IMR-90 (cell line): ENCODE results near the gene TRMO. TPM values are rescaled to one million over a fixed set of nuclear protein-coding genes. Genes with fewer than 3 reads are reported as not detected.

Experiments used
- ATAC-seq: fragments of 200-7000 bp; cut with Tn5 transposase; 2 replicates; pipeline ENCODE4 v1.9.1; 2020; ENCODE audit warnings: low read depth, mild to moderate bottlenecking, moderate library complexity
- BruUV-seq: library from RNA; stranded (reverse); fragments of 400-500 nt; replicated peaks from 2 replicates; lab custom pipeline; 2021; lab: Mats Ljungman, UMichigan
- CTCF ChIA-PET: fragments of 300-600 bp; formaldehyde crosslinking; extraction: SDS; loops from one replicate; lab custom pipeline; 2021; ENCODE audit warnings: antibody characterized with exemption; lab: Yijun Ruan, JAX
- POLR2A ChIA-PET: fragments of 300-600 bp; sonication (Branson Sonifier 250); formaldehyde crosslinking; loops from one replicate; lab custom pipeline; 2022; ENCODE audit warnings: antibody characterized with exemption; ENCODE audit not compliant: unreplicated experiment; lab: Charles Lee
- DNase-seq: peaks from one replicate; pipeline ENCODE4 v3.0.0; 2013
- H2AFZ ChIP-seq: replicated peaks from 2 replicates; pipeline ENCODE3; 2013; ENCODE audit warnings: low read length, mild to moderate bottlenecking; ENCODE audit not compliant: poor library complexity
- H2AK5ac ChIP-seq: 2 replicates; pipeline ENCODE4 v1.6.1; 2013; ENCODE audit warnings: low read depth, low read length, inconsistent platforms
- H2AK9ac ChIP-seq: replicated peaks from 2 replicates; pipeline ENCODE3; 2013; ENCODE audit warnings: mild to moderate bottlenecking, low read depth, low read length, moderate library complexity; ENCODE audit not compliant: poor library complexity
- H2BK120ac ChIP-seq: 2 replicates; pipeline ENCODE4 v1.6.1; 2013; ENCODE audit warnings: low read depth, low read length, inconsistent platforms
- H2BK15ac ChIP-seq: 3 replicates; pipeline ENCODE4 v1.6.1; 2013; ENCODE audit warnings: low read depth, low read length, inconsistent platforms
- H2BK20ac ChIP-seq: 2 replicates; pipeline ENCODE4 v1.6.1; 2013; ENCODE audit warnings: low read depth, mild to moderate bottlenecking, inconsistent platforms, low read length, moderate library complexity
- H2BK5ac ChIP-seq: 2 replicates; pipeline ENCODE4 v1.6.1; 2013; ENCODE audit warnings: mild to moderate bottlenecking, low read depth, low read length, inconsistent platforms; ENCODE audit not compliant: poor library complexity, severe bottlenecking
- H3K14ac ChIP-seq: replicated peaks from 2 replicates; pipeline ENCODE4 v1.6.1; 2013; ENCODE audit warnings: low read depth, low read length, inconsistent platforms
- H3K18ac ChIP-seq: 2 replicates; pipeline ENCODE4 v1.6.1; 2013; ENCODE audit warnings: low read depth, low read length, control low read depth
- H3K23ac ChIP-seq: 2 replicates; pipeline ENCODE4 v1.6.1; 2013; ENCODE audit warnings: low read depth, low read length, inconsistent platforms
- H3K27ac ChIP-seq: 2 replicates; pipeline ENCODE4 v1.5.1; 2013; ENCODE audit warnings: mild to moderate bottlenecking, control low read depth, low read length; ENCODE audit not compliant: insufficient read depth
- H3K27me3 ChIP-seq: 2 replicates; pipeline ENCODE4 v1.6.1; 2013; ENCODE audit warnings: low read length; ENCODE audit not compliant: control insufficient read depth, insufficient read depth
- H3K36me3 ChIP-seq: 2 replicates; pipeline ENCODE4 v1.6.1; 2013; ENCODE audit warnings: low read length, mixed read lengths; ENCODE audit not compliant: control insufficient read depth, insufficient read depth
- H3K4ac ChIP-seq: 2 replicates; pipeline ENCODE4 v1.6.1; 2013; ENCODE audit warnings: low read depth, low read length, inconsistent platforms
- H3K4me1 ChIP-seq: 2 replicates; pipeline ENCODE4 v1.6.1; 2013; ENCODE audit warnings: low read length, mixed read lengths; ENCODE audit not compliant: control insufficient read depth, insufficient read depth
- H3K4me2 ChIP-seq: 2 replicates; pipeline ENCODE4 v1.6.1; 2013; ENCODE audit warnings: low read depth, mild to moderate bottlenecking, control low read depth, low read length, moderate library complexity
- H3K4me3 ChIP-seq: 2 replicates; pipeline ENCODE4 v1.5.1; 2013; ENCODE audit warnings: low read depth, mild to moderate bottlenecking, control low read depth, low read length, moderate library complexity; ENCODE audit not compliant: insufficient read depth
- H3K56ac ChIP-seq: 2 replicates; pipeline ENCODE4 v1.6.1; 2013; ENCODE audit warnings: low read length, inconsistent platforms; ENCODE audit not compliant: insufficient read depth; ENCODE audit errors: extremely low read depth
- H3K79me1 ChIP-seq, 2 experiments: 2 replicates each; pipeline ENCODE4 v1.6.1; 2013; ENCODE audit warnings: low read length in 2 of 2, inconsistent platforms in 1 of 2, low read depth in 1 of 2
- H3K9ac ChIP-seq: 2 replicates; pipeline ENCODE4 v1.6.1; 2013; ENCODE audit warnings: low read depth, low read length, control low read depth
- H3K9me1 ChIP-seq: 2 replicates; pipeline ENCODE4 v1.6.1; 2013; ENCODE audit warnings: low read length, inconsistent platforms; ENCODE audit not compliant: insufficient read depth
- H3K9me3 ChIP-seq: 2 replicates; pipeline ENCODE4 v1.6.1; 2013; ENCODE audit warnings: low read length; ENCODE audit not compliant: control insufficient read depth, insufficient read depth
- H4K20me1 ChIP-seq: 2 replicates; pipeline ENCODE4 v1.6.1; 2013; ENCODE audit warnings: low read length, inconsistent platforms; ENCODE audit not compliant: insufficient read depth
- H4K5ac ChIP-seq: 2 replicates; pipeline ENCODE4 v1.6.1; 2013; ENCODE audit warnings: mild to moderate bottlenecking, low read depth, low read length, control low read depth
- H4K8ac ChIP-seq, 2 experiments: 2 replicates each; pipeline ENCODE4 v1.6.1; 2013; ENCODE audit warnings: low read depth in 2 of 2, low read length in 2 of 2, control low read depth in 1 of 2, inconsistent platforms in 1 of 2
- H4K91ac ChIP-seq: 2 replicates; pipeline ENCODE4 v1.6.1; 2013; ENCODE audit warnings: low read depth, low read length, inconsistent platforms; ENCODE audit not compliant: insufficient read depth
- BHLHE40 ChIP-seq: fragments of 150-350 bp; IDR thresholded peaks from 2 replicates; pipeline ENCODE4 v1.6.1; 2016; ENCODE audit warnings: mild to moderate bottlenecking, low read depth, low read length
- CEBPB ChIP-seq: IDR thresholded peaks from 2 replicates; pipeline ENCODE4 v1.6.1; 2012; ENCODE audit warnings: low read depth, low read length, improper control_type of control experiment
- CHD1 ChIP-seq: IDR thresholded peaks from 2 replicates; pipeline ENCODE4 v1.6.1; 2012; ENCODE audit warnings: low read depth, low read length, improper control_type of control experiment
- FOS ChIP-seq: fragments of 150-350 bp; IDR thresholded peaks from 2 replicates; pipeline ENCODE4 v1.6.1; 2016; ENCODE audit warnings: low read depth, low read length
- MAFK ChIP-seq: IDR thresholded peaks from 2 replicates; pipeline ENCODE4 v1.6.1; 2012; ENCODE audit warnings: low read depth, low read length, improper control_type of control experiment
- MAZ ChIP-seq: IDR thresholded peaks from 2 replicates; pipeline ENCODE4 v1.6.1; 2012; ENCODE audit warnings: low read depth, mild to moderate bottlenecking, low read length, improper control_type of control experiment, moderate library complexity, borderline replicate concordance
- MXI1 ChIP-seq: IDR thresholded peaks from 2 replicates; pipeline ENCODE4 v1.6.1; 2012; ENCODE audit warnings: low read depth, mild to moderate bottlenecking, low read length, moderate library complexity, borderline replicate concordance
- NFE2L2 ChIP-seq: fragments of 150-350 bp; IDR thresholded peaks from 2 replicates; pipeline ENCODE4 v1.6.1; 2016; ENCODE audit warnings: low read depth, mild to moderate bottlenecking, low read length
- POLR2A ChIP-seq: IDR thresholded peaks from 2 replicates; pipeline ENCODE4 v1.6.1; 2012; ENCODE audit warnings: mild to moderate bottlenecking, low read depth, low read length
- RAD21 ChIP-seq: IDR thresholded peaks from 2 replicates; pipeline ENCODE4 v1.6.1; 2012; ENCODE audit warnings: low read length, improper control_type of control experiment
- RCOR1 ChIP-seq: IDR thresholded peaks from 2 replicates; pipeline ENCODE4 v1.6.1; 2012; ENCODE audit warnings: mild to moderate bottlenecking, low read length, improper control_type of control experiment; ENCODE audit not compliant: insufficient replicate concordance
- RFX5 ChIP-seq: IDR thresholded peaks from 2 replicates; pipeline ENCODE4 v1.8.0; 2012; ENCODE audit warnings: low read depth, mild to moderate bottlenecking, low read length, moderate library complexity
- SMC3 ChIP-seq: fragments of 150-350 bp; IDR thresholded peaks from 2 replicates; pipeline ENCODE4 v1.6.1; 2016; ENCODE audit warnings: low read depth, mild to moderate bottlenecking, antibody characterized with exemption, low read length, moderate library complexity
- USF2 ChIP-seq: fragments of 150-350 bp; IDR thresholded peaks from 2 replicates; pipeline ENCODE4 v1.6.1; 2017; ENCODE audit warnings: mild to moderate bottlenecking, antibody characterized with exemption, low read length, low read depth
- WGBS, 2 experiments: methylation state at CpG; one replicate each; pipeline versions ENCODE4 v1.1.5 to v1.1.7; 2013; ENCODE audit warnings: missing lambda C conversion rate in 2 of 2; ENCODE audit not compliant: insufficient read length in 1 of 2; ENCODE audit errors: extremely low coverage in 2 of 2; 5-methylcytosine and 5-hydroxymethylcytosine counted together
- dilution Hi-C: fragments of 300-500 bp; cut with HindIII; formaldehyde crosslinking; loops from one replicate; pipeline ENCODE4 v1.14.3; 2018; ENCODE audit warnings: low sequenced_read_pairs; ENCODE audit not compliant: unreplicated experiment
- in situ Hi-C: fragments of 300-500 bp; cut with MboI; formaldehyde crosslinking; loops from 3 replicates; pipeline ENCODE4 v1.14.3; 2019; ENCODE audit warnings: low sequenced_read_pairs, inconsistent platforms, mixed read lengths
- intact Hi-C: fragments of 100-400 bp; cut with micrococcal nuclease; formaldehyde crosslinking; loops from 2 replicates; pipeline ENCODE4 v1.10.0; 2022
- polyA plus RNA-seq, 3 experiments: library from polyadenylated mRNA; depleted of rRNA; stranded (reverse); fragments of >200 nt; gene quantifications; 2 replicates each; pipeline ENCODE4 v1.2.3, GENCODE V29; 2012; ENCODE audit warnings: low replicate concordance in 1 of 3
- total RNA-seq: library from RNA; depleted of rRNA; stranded (reverse); fragments of >200 nt; gene quantifications from 2 replicates; pipeline ENCODE4 v1.2.3, GENCODE V29; 2012
- TF ChIP-seq, protein P1 (sequence below): fragments of 150-350 bp; IDR thresholded peaks from 2 replicates; pipeline ENCODE4 v1.6.1; 2016; ENCODE audit warnings: low read depth, mild to moderate bottlenecking, low read length, moderate library complexity, borderline replicate concordance
- TF ChIP-seq, protein P2 (sequence below): conservative IDR thresholded peaks from 2 replicates; pipeline ENCODE4 v1.5.1; 2012; ENCODE audit warnings: mild to moderate bottlenecking, low read depth, low read length, improper control_type of control experiment

Gene TRMO
- total and polyA plus RNA-seq, 2 of the 4 experiments (the other 2 are of a cell fraction), result 10.2 to 19.9 TPM

DNA sequence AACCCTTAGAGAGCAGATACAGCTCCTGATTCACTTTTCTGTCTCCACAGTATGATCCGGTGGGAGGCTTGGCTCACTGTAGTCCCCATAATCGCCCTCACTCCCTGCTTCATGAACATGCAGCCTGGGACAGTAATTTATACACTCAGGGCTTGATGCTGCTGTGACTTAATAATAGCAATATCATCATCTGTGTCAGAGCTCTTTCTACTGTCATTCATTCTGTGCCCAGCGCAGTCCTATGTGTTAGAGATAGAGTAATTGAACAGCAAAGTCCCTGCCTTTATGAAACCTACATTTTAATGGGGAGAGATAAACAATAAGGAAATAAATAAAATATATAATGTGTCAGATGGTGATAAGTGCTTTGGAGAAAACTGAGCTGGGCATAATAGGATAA, 18.4 kb upstream of the TRMO start:
- Histone ChIP-seq H4K8ac (no peak overlapping the region), H2BK20ac (no peak overlapping the region), H2BK5ac (no peak overlapping the region), H3K4ac (no peak overlapping the region), H2AK5ac (no peak overlapping the region), H3K18ac (no peak overlapping the region), H3K79me1 (no peaks in the 10 kb centered on the region), H3K9me3 (no peaks in the 10 kb centered on the region; the same call in 1 of the 2 replicates), H3K36me3 (no peaks in the 10 kb centered on the region), H3K9ac (no peak overlapping the region), H3K27ac (no peak overlapping the region), H3K23ac (no peak overlapping the region), H4K91ac (no peak overlapping the region), H4K20me1 (no peaks in the 10 kb centered on the region), H3K27me3 (peaks cover 58% of the 10 kb centered on the region), H3K9me1 (no peaks in the 10 kb centered on the region), H4K5ac (no peak overlapping the region), H2AFZ (no peak overlapping the region), H3K4me3 (no peak overlapping the region), H3K56ac (no peak overlapping the region), H2BK15ac (no peak overlapping the region), H3K4me2 (no peak overlapping the region), H3K4me1 (no peaks in the 10 kb centered on the region), H2AK9ac (no peak overlapping the region), H2BK120ac (no peak overlapping the region), H3K14ac (no peak overlapping the region)
- no peak for TF ChIP-seq BHLHE40
- no peak for TF ChIP-seq RFX5
- TF ChIP-seq CHD1, result no peak
- no peak for TF ChIP-seq CEBPB
- TF ChIP-seq SMC3, result no peak
- TF ChIP-seq, protein P1, sequence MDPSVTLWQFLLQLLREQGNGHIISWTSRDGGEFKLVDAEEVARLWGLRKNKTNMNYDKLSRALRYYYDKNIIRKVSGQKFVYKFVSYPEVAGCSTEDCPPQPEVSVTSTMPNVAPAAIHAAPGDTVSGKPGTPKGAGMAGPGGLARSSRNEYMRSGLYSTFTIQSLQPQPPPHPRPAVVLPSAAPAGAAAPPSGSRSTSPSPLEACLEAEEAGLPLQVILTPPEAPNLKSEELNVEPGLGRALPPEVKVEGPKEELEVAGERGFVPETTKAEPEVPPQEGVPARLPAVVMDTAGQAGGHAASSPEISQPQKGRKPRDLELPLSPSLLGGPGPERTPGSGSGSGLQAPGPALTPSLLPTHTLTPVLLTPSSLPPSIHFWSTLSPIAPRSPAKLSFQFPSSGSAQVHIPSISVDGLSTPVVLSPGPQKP, result no peak
- no peak for TF ChIP-seq MAZ
- TF ChIP-seq FOS, result no peak
- TF ChIP-seq POLR2A, result no peak
- no peak for TF ChIP-seq NFE2L2
- no peak for TF ChIP-seq MAFK
- no peak for TF ChIP-seq USF2
- no peak for TF ChIP-seq MXI1
- TF ChIP-seq RAD21, result no peak
- TF ChIP-seq, protein P2, sequence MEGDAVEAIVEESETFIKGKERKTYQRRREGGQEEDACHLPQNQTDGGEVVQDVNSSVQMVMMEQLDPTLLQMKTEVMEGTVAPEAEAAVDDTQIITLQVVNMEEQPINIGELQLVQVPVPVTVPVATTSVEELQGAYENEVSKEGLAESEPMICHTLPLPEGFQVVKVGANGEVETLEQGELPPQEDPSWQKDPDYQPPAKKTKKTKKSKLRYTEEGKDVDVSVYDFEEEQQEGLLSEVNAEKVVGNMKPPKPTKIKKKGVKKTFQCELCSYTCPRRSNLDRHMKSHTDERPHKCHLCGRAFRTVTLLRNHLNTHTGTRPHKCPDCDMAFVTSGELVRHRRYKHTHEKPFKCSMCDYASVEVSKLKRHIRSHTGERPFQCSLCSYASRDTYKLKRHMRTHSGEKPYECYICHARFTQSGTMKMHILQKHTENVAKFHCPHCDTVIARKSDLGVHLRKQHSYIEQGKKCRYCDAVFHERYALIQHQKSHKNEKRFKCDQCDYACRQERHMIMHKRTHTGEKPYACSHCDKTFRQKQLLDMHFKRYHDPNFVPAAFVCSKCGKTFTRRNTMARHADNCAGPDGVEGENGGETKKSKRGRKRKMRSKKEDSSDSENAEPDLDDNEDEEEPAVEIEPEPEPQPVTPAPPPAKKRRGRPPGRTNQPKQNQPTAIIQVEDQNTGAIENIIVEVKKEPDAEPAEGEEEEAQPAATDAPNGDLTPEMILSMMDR, result no peak
- no peak for TF ChIP-seq RCOR1
- ATAC-seq (no peak), DNase-seq (no peak)
- ChIA-PET POLR2A (no interaction called here), CTCF (no interaction called here)
- dilution Hi-C loops, result no loop called here
- no CpG with 5 or more reads among the region's 3 CpGs for WGBS, 2 experiments
- in situ Hi-C loops, result no loop called here
- BruUV-seq, result no TSS peak
- intact Hi-C loops, result no loop called here
